Cardiac muscle cell (in vitro differentiated cells and primary cell): ENCODE data around the gene MACROD2. TPM values are rescaled to one million over a fixed set of nuclear protein-coding genes. Genes with fewer than 3 reads are reported as not detected.
A peak's percentile ranks its signal among the peaks of the same experiment; 100 is the strongest.

ENCODE experiments used
- DNase-seq, 2 donors: peaks; one replicate each; pipeline versions ENCODE4 v3.0.0 to v3.0.0-alpha.2; 2010 to 2017; ENCODE audit warnings: low read depth in 1 of 2, low spot score in 1 of 2
- H3K27ac ChIP-seq: fragments of 200-600 bp; sonication (generic); 2 replicates; pipeline ENCODE4 v1.5.1; 2016
- H3K27me3 ChIP-seq: fragments of 200-600 bp; sonication (generic); 2 replicates; pipeline ENCODE4 v1.6.0; 2016; ENCODE audit warnings: control low read depth
- H3K36me3 ChIP-seq: fragments of 200-600 bp; sonication (generic); 2 replicates; pipeline ENCODE4 v1.5.1; 2016; ENCODE audit warnings: control low read depth
- H3K4me1 ChIP-seq: fragments of 200-600 bp; sonication (generic); 2 replicates; pipeline ENCODE4 v1.8.1; 2017; ENCODE audit warnings: low read depth, mild to moderate bottlenecking, mixed run types
- H3K4me3 ChIP-seq: fragments of 200-600 bp; sonication (generic); 2 replicates; pipeline ENCODE4 v1.5.1; 2016; ENCODE audit warnings: mild to moderate bottlenecking
- H3K9me3 ChIP-seq: fragments of 200-600 bp; sonication (generic); 2 replicates; pipeline ENCODE4 v1.5.1; 2017; ENCODE audit warnings: low read depth, mild to moderate bottlenecking, control low read depth
- polyA plus RNA-seq: library from polyadenylated mRNA; unstranded; fragments of >200 nt; fragmentation: Nextera tagmentation; extraction: Ambion mirVana; gene quantifications from 2 replicates; pipeline ENCODE4 v1.2.1, GENCODE V29; 2016
- total RNA-seq: library from RNA; depleted of rRNA; stranded (reverse); fragments of >200 nt; gene quantifications from 2 replicates; pipeline ENCODE4 v1.2.3, GENCODE V29; 2016
- TF ChIP-seq, protein P1 (sequence below): IDR thresholded peaks from 2 replicates; pipeline ENCODE4 v1.5.1; 2012; ENCODE audit warnings: low read depth, mild to moderate bottlenecking, low read length

MACROD2 gene
- total and polyA plus RNA-seq, 2 experiments from 2014 or later = 9.3 to 14.4 TPM

DNA sequence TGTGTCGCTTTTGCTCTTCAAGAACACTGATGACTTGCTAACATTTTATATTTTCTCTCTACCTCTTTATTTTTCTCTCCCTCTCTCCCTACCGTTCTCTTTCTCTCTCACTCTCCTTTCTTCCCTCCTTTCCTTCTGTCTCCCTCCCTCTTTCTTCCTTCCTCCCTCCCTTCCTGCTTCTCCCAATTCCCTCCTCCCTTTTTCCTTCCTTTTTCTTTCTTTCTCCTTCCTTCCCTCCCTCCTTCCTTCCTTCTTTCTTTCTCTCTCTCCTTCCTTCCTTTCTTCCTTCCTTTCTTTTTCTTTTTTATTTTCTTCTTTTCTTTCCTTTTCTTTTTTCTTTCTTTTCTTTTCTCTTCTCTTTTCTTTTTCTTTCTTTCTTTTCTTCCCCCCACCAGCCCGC lies 1511.8 kb downstream of the MACROD2 start:
- H3K27me3 ChIP-seq = no peaks in the 10 kb centered on the region
- no peak overlapping the region for H3K27ac ChIP-seq
- no peak for DNase-seq
- no peaks in the 10 kb centered on the region for H3K36me3 ChIP-seq
- TF ChIP-seq, protein P1, sequence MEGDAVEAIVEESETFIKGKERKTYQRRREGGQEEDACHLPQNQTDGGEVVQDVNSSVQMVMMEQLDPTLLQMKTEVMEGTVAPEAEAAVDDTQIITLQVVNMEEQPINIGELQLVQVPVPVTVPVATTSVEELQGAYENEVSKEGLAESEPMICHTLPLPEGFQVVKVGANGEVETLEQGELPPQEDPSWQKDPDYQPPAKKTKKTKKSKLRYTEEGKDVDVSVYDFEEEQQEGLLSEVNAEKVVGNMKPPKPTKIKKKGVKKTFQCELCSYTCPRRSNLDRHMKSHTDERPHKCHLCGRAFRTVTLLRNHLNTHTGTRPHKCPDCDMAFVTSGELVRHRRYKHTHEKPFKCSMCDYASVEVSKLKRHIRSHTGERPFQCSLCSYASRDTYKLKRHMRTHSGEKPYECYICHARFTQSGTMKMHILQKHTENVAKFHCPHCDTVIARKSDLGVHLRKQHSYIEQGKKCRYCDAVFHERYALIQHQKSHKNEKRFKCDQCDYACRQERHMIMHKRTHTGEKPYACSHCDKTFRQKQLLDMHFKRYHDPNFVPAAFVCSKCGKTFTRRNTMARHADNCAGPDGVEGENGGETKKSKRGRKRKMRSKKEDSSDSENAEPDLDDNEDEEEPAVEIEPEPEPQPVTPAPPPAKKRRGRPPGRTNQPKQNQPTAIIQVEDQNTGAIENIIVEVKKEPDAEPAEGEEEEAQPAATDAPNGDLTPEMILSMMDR = no peak
- no peaks in the 10 kb centered on the region for H3K4me1 ChIP-seq
- H3K4me3 ChIP-seq = no peak overlapping the region
- no peaks in the 10 kb centered on the region for H3K9me3 ChIP-seq

GRCh38 chr20:15511551-15511950 lies 1516.2 kb downstream of the MACROD2 start:
- TF ChIP-seq, protein P1 = no peak
- Histone ChIP-seq H3K27me3 (no peaks in the 10 kb centered on the region), H3K4me3 (no peak overlapping the region), H3K4me1 (no peaks in the 10 kb centered on the region), H3K27ac (no peak overlapping the region), H3K36me3 (no peaks in the 10 kb centered on the region), H3K9me3 (no peaks in the 10 kb centered on the region)
- DNase-seq = no peak

- Histone ChIP-seq H3K4me1 (no peaks in the 10 kb centered on the region), H3K9me3 (no peaks in the 10 kb centered on the region), H3K27me3 (no peaks in the 10 kb centered on the region), H3K4me3 (no peak overlapping the region), H3K27ac (no peak overlapping the region), H3K36me3 (no peaks in the 10 kb centered on the region)
- TF ChIP-seq, protein P1 = no peak
- no peak for DNase-seq
These were observed 1517.6 kb downstream of the MACROD2 start for GRCh38 chr20:15512916-15513315.

GRCh38 chr20:15515691-15516090 lies 1520.4 kb downstream of the MACROD2 start:
- Histone ChIP-seq H3K36me3 (no peaks in the 10 kb centered on the region), H3K4me1 (no peaks in the 10 kb centered on the region), H3K27me3 (no peaks in the 10 kb centered on the region), H3K27ac (no peak overlapping the region), H3K9me3 (no peaks in the 10 kb centered on the region), H3K4me3 (no peak overlapping the region)
- TF ChIP-seq, protein P1 = no peak
- peak in 1 of 2 donors; percentile 40 for DNase-seq

DNA sequence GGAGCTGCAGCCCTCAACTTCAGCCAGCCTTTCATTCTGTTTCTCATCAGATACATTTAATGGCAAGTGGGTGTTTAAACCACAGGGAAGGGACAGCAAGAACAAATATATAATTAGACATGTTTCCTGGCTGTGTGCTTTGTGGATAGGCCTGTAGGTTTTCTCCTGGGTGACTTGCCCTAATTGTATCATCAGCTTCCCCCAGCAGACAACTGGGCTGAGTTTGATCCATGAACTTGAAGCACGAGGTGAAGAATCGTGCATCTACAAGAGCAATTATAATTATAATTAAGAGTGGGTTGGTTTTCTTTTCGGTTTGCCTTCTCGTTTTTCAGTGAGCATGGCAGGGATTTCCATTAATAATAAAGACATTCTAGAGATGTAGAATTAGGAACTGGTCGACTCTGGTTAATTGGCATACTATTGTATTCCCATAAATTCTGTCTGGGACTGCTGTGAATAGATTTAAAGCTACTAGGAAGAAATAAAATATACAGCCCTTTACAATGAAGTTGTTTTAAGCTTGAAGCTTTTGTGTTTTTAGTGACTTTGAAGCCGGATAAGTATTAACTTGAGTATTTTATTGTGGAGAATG lies 1525.7 kb downstream of the MACROD2 start:
- Histone ChIP-seq H3K36me3 (no peaks in the 10 kb centered on the region), H3K4me3 (no peak overlapping the region), H3K27ac (no peak overlapping the region), H3K9me3 (no peaks in the 10 kb centered on the region), H3K4me1 (no peaks in the 10 kb centered on the region), H3K27me3 (no peaks in the 10 kb centered on the region)
- no peak for DNase-seq
- TF ChIP-seq, protein P1 = no peak
